Activated T-cell treated with anti-CD3 and anti-CD28 coated beads, Interleukin-2, amount 50 U/mL, for 24 hours (primary cell): ENCODE measurements around the gene LILRA1.
"Not testable (repeated sequence)": the region's sequence is repeated elsewhere in the genome, so short reads cannot be mapped to it uniquely, and the experiment has no call there.

Experiments used
- DNase-seq: peaks from one replicate; pipeline ENCODE4 v3.0.0-alpha.2; 2020
- H3K27ac Mint-ChIP-seq: 2 replicates; pipeline ENCODE4 v1.8.0; 2020; ENCODE audit warnings: mild to moderate bottlenecking, mixed read lengths
- H3K27me3 Mint-ChIP-seq: 2 replicates; pipeline ENCODE4 v1.8.0; 2020; ENCODE audit warnings: mixed read lengths
- H3K36me3 Mint-ChIP-seq: 2 replicates; pipeline ENCODE4 v1.8.0; 2020; ENCODE audit warnings: low read depth, mixed read lengths
- H3K4me1 Mint-ChIP-seq: 2 replicates; pipeline ENCODE4 v1.8.0; 2020; ENCODE audit warnings: low read depth, mixed read lengths
- H3K4me3 Mint-ChIP-seq: 2 replicates; pipeline ENCODE4 v1.8.0; 2020; ENCODE audit warnings: mild to moderate bottlenecking, moderate library complexity, mixed read lengths
- H3K9me3 Mint-ChIP-seq: 2 replicates; pipeline ENCODE4 v1.8.0; 2020; ENCODE audit warnings: mixed read lengths

LILRA1 gene

GRCh38 chr19:54593445-54593844 lies at the start of gene LILRA1:
LILRA1 (plus strand) TSS chr19:54593632; CDS start chr19:54594245, 613 bp downstream.
- not testable (repeated sequence) for H3K4me3 Mint-ChIP-seq, H3K27ac Mint-ChIP-seq, H3K36me3 Mint-ChIP-seq, DNase-seq, H3K4me1 Mint-ChIP-seq, H3K9me3 Mint-ChIP-seq
- peaks cover 44% of the 10 kb centered on the region for H3K27me3 Mint-ChIP-seq

GRCh38 chr19:54548806-54549205 lies 44.6 kb upstream of the LILRA1 start:
- peaks cover 9% of the 10 kb centered on the region for H3K4me1 Mint-ChIP-seq
- H3K9me3 Mint-ChIP-seq = peaks cover 4% of the 10 kb centered on the region
- no peak overlapping the region for H3K27ac Mint-ChIP-seq
- no peak for DNase-seq
- no peak overlapping the region for H3K4me3 Mint-ChIP-seq
- peaks cover 36% of the 10 kb centered on the region for H3K27me3 Mint-ChIP-seq
- no peaks in the 10 kb centered on the region for H3K36me3 Mint-ChIP-seq

GRCh38 chr19:54549224-54549623 lies 44.2 kb upstream of the LILRA1 start:
- H3K4me1 Mint-ChIP-seq = peaks cover 9% of the 10 kb centered on the region
- peaks cover 38% of the 10 kb centered on the region for H3K27me3 Mint-ChIP-seq
- H3K27ac Mint-ChIP-seq = no peak overlapping the region
- no peak for DNase-seq
- no peak overlapping the region for H3K4me3 Mint-ChIP-seq
- H3K9me3 Mint-ChIP-seq = peaks cover 4% of the 10 kb centered on the region
- H3K36me3 Mint-ChIP-seq = no peaks in the 10 kb centered on the region

- Mint-ChIP-seq H3K36me3 (no peaks in the 10 kb centered on the region), H3K4me1 (peaks cover 9% of the 10 kb centered on the region), H3K27me3 (peaks cover 43% of the 10 kb centered on the region), H3K4me3 (no peak overlapping the region), H3K27ac (no peak overlapping the region), H3K9me3 (peaks cover 4% of the 10 kb centered on the region)
- no peak for DNase-seq
Observed at GRCh38 chr19:54551293-54551692, 42.1 kb upstream of the LILRA1 start.

GRCh38 chr19:54551950-54552912 lies 41.2 kb upstream of the LILRA1 start:
- Mint-ChIP-seq H3K4me3 (no peak overlapping the region), H3K27ac (no peak overlapping the region), H3K9me3 (peaks cover 4% of the 10 kb centered on the region), H3K27me3 (peaks cover 43% of the 10 kb centered on the region), H3K36me3 (no peaks in the 10 kb centered on the region), H3K4me1 (peaks cover 9% of the 10 kb centered on the region)
- no peak for DNase-seq

- Mint-ChIP-seq H3K4me1 (peaks cover 9% of the 10 kb centered on the region), H3K9me3 (peaks cover 4% of the 10 kb centered on the region), H3K27ac (no peak overlapping the region), H3K36me3 (no peaks in the 10 kb centered on the region), H3K4me3 (no peak overlapping the region), H3K27me3 (peaks cover 43% of the 10 kb centered on the region)
- no peak for DNase-seq
Observed at GRCh38 chr19:54552913-54553310, 40.5 kb upstream of the LILRA1 start.

GRCh38 chr19:54554006-54554405 lies 39.4 kb upstream of the LILRA1 start:
- H3K9me3 Mint-ChIP-seq = peaks cover 4% of the 10 kb centered on the region
- peaks cover 9% of the 10 kb centered on the region for H3K4me1 Mint-ChIP-seq
- no peak for DNase-seq
- H3K4me3 Mint-ChIP-seq = no peak overlapping the region
- no peak overlapping the region for H3K27ac Mint-ChIP-seq
- peaks cover 49% of the 10 kb centered on the region for H3K27me3 Mint-ChIP-seq
- no peaks in the 10 kb centered on the region for H3K36me3 Mint-ChIP-seq

- Mint-ChIP-seq H3K4me1 (peaks cover 9% of the 10 kb centered on the region), H3K36me3 (no peaks in the 10 kb centered on the region), H3K4me3 (no peak overlapping the region), H3K27ac (no peak overlapping the region), H3K27me3 (peaks cover 42% of the 10 kb centered on the region), H3K9me3 (peaks cover 4% of the 10 kb centered on the region)
- DNase-seq = no peak
Observed at GRCh38 chr19:54554896-54555295, 38.5 kb upstream of the LILRA1 start.

GRCh38 chr19:54556194-54556593 lies 37.2 kb upstream of the LILRA1 start:
- H3K27ac Mint-ChIP-seq = no peak overlapping the region
- H3K36me3 Mint-ChIP-seq = no peaks in the 10 kb centered on the region
- H3K4me3 Mint-ChIP-seq = no peak overlapping the region
- peaks cover 4% of the 10 kb centered on the region for H3K4me1 Mint-ChIP-seq
- DNase-seq = no peak
- H3K9me3 Mint-ChIP-seq = peaks cover 4% of the 10 kb centered on the region
- peaks cover 40% of the 10 kb centered on the region for H3K27me3 Mint-ChIP-seq

GRCh38 chr19:54558339-54558738 lies 35.1 kb upstream of the LILRA1 start:
- no peaks in the 10 kb centered on the region for H3K9me3 Mint-ChIP-seq
- H3K27me3 Mint-ChIP-seq = peaks cover 34% of the 10 kb centered on the region
- no peak overlapping the region for H3K4me3 Mint-ChIP-seq
- no peak for DNase-seq
- H3K27ac Mint-ChIP-seq = no peak overlapping the region
- no peaks in the 10 kb centered on the region for H3K36me3 Mint-ChIP-seq
- H3K4me1 Mint-ChIP-seq = no peaks in the 10 kb centered on the region

- Mint-ChIP-seq H3K4me3 (no peak overlapping the region), H3K27ac (no peak overlapping the region), H3K4me1 (no peaks in the 10 kb centered on the region), H3K27me3 (peaks cover 24% of the 10 kb centered on the region), H3K9me3 (no peaks in the 10 kb centered on the region), H3K36me3 (no peaks in the 10 kb centered on the region)
- no peak for DNase-seq
Observed at GRCh38 chr19:54560881-54561385, 32.5 kb upstream of the LILRA1 start.

- H3K27me3 Mint-ChIP-seq = peaks cover 23% of the 10 kb centered on the region
- H3K27ac Mint-ChIP-seq = no peak overlapping the region
- no peak for DNase-seq
- no peaks in the 10 kb centered on the region for H3K9me3 Mint-ChIP-seq
- no peaks in the 10 kb centered on the region for H3K4me1 Mint-ChIP-seq
- H3K4me3 Mint-ChIP-seq = no peak overlapping the region
- no peaks in the 10 kb centered on the region for H3K36me3 Mint-ChIP-seq
Observed at GRCh38 chr19:54561840-54562239, 31.6 kb upstream of the LILRA1 start.

GRCh38 chr19:54563206-54563605 lies 30.2 kb upstream of the LILRA1 start:
- H3K4me3 Mint-ChIP-seq, H3K4me1 Mint-ChIP-seq, H3K9me3 Mint-ChIP-seq, H3K36me3 Mint-ChIP-seq, H3K27ac Mint-ChIP-seq, DNase-seq: not testable (repeated sequence)
- peaks cover 21% of the 10 kb centered on the region for H3K27me3 Mint-ChIP-seq

- Mint-ChIP-seq H3K27me3 (peaks cover 59% of the 10 kb centered on the region), H3K4me3 (no peak overlapping the region), H3K9me3 (no peaks in the 10 kb centered on the region), H3K36me3 (no peaks in the 10 kb centered on the region), H3K27ac (no peak overlapping the region), H3K4me1 (peaks cover 2% of the 10 kb centered on the region)
- no peak for DNase-seq
Observed at GRCh38 chr19:54570316-54570715, 23.1 kb upstream of the LILRA1 start.
